BLaER1 (cell line): ENCODE data around the gene LLGL1.

Experiments used
- H3K27ac ChIP-seq: shearing (Covaris generic); formaldehyde crosslinking; 2 replicates; pipeline ENCODE4 v1.8.1; 2022
- H3K27me3 ChIP-seq: shearing (Covaris generic); formaldehyde crosslinking; 2 replicates; pipeline ENCODE4 v1.8.1; 2022
- H3K36me3 ChIP-seq: shearing (Covaris generic); formaldehyde crosslinking; 2 replicates; pipeline ENCODE4 v1.8.1; 2022
- H3K4me1 ChIP-seq: shearing (Covaris generic); formaldehyde crosslinking; 2 replicates; pipeline ENCODE4 v1.8.1; 2022
- H3K4me2 ChIP-seq: shearing (Covaris generic); formaldehyde crosslinking; 2 replicates; pipeline ENCODE4 v1.8.1; 2022
- H3K4me3 ChIP-seq: shearing (Covaris generic); formaldehyde crosslinking; 2 replicates; pipeline ENCODE4 v1.8.1; 2022
- H3K9ac ChIP-seq: shearing (Covaris generic); formaldehyde crosslinking; 2 replicates; pipeline ENCODE4 v1.8.1; 2022
- H3K9me3 ChIP-seq: shearing (Covaris generic); formaldehyde crosslinking; 2 replicates; pipeline ENCODE4 v1.8.1; 2022
- H4K20me1 ChIP-seq: shearing (Covaris generic); formaldehyde crosslinking; 2 replicates; pipeline ENCODE4 v1.8.1; 2022
- Cebpa-rat ChIP-seq: shearing (Covaris generic); IDR thresholded peaks from 2 replicates; pipeline ENCODE4 v1.8.1; 2022

Gene LLGL1

GRCh38 chr17:18228176-18228682, 2.8 kb downstream of the LLGL1 start:
- Histone ChIP-seq H3K4me1 (peaks cover 32% of the 10 kb centered on the region), H3K27ac (no peak overlapping the region), H3K4me2 (no peak overlapping the region), H3K36me3 (peaks cover 24% of the 10 kb centered on the region), H3K9me3 (no peaks in the 10 kb centered on the region), H4K20me1 (peaks cover 74% of the 10 kb centered on the region), H3K4me3 (no peak overlapping the region), H3K27me3 (no peaks in the 10 kb centered on the region), H3K9ac (0 out of 2 replicates have a peak overlapping the region, but pooled peaks have one; percentile 10)
- TF ChIP-seq Cebpa-rat = no peak

GRCh38 chr17:18229254-18229653, 3.8 kb downstream of the LLGL1 start:
- Histone ChIP-seq H3K9me3 (no peaks in the 10 kb centered on the region), H3K36me3 (peaks cover 34% of the 10 kb centered on the region), H3K27ac (no peak overlapping the region), H3K27me3 (no peaks in the 10 kb centered on the region), H3K4me2 (no peak overlapping the region), H3K4me1 (peaks cover 32% of the 10 kb centered on the region), H3K4me3 (no peak overlapping the region), H4K20me1 (peaks cover 80% of the 10 kb centered on the region), H3K9ac (no peak overlapping the region)
- TF ChIP-seq Cebpa-rat = no peak

GRCh38 chr17:18229771-18230170, 4.3 kb downstream of the LLGL1 start:
- H3K4me2 ChIP-seq = no peak overlapping the region
- no peaks in the 10 kb centered on the region for H3K9me3 ChIP-seq
- peaks cover 80% of the 10 kb centered on the region for H4K20me1 ChIP-seq
- no peak overlapping the region for H3K27ac ChIP-seq
- peaks cover 39% of the 10 kb centered on the region for H3K36me3 ChIP-seq
- no peak overlapping the region for H3K4me3 ChIP-seq
- TF ChIP-seq Cebpa-rat = no peak
- H3K27me3 ChIP-seq = no peaks in the 10 kb centered on the region
- no peak overlapping the region for H3K9ac ChIP-seq
- H3K4me1 ChIP-seq = peaks cover 28% of the 10 kb centered on the region

GRCh38 chr17:18230288-18231141, 5.1 kb downstream of the LLGL1 start:
- Histone ChIP-seq H3K27ac (no peak overlapping the region), H3K9ac (no peak overlapping the region), H3K36me3 (peaks cover 47% of the 10 kb centered on the region), H3K4me3 (no peak overlapping the region), H3K27me3 (no peaks in the 10 kb centered on the region), H3K4me2 (no peak overlapping the region), H3K9me3 (no peaks in the 10 kb centered on the region), H4K20me1 (peaks cover 80% of the 10 kb centered on the region), H3K4me1 (peaks cover 24% of the 10 kb centered on the region)
- no peak for TF ChIP-seq Cebpa-rat

- no peak overlapping the region for H3K9ac ChIP-seq
- H3K4me2 ChIP-seq = no peak overlapping the region
- peaks cover 53% of the 10 kb centered on the region for H3K36me3 ChIP-seq
- peaks cover 77% of the 10 kb centered on the region for H4K20me1 ChIP-seq
- H3K9me3 ChIP-seq = no peaks in the 10 kb centered on the region
- H3K4me3 ChIP-seq = no peak overlapping the region
- peaks cover 22% of the 10 kb centered on the region for H3K4me1 ChIP-seq
- H3K27me3 ChIP-seq = no peaks in the 10 kb centered on the region
- no peak overlapping the region for H3K27ac ChIP-seq
- no peak for TF ChIP-seq Cebpa-rat
These were observed 5.7 kb downstream of the LLGL1 start for GRCh38 chr17:18231164-18231563.

- Histone ChIP-seq H3K4me3 (no peak overlapping the region), H4K20me1 (peaks cover 52% of the 10 kb centered on the region), H3K9me3 (no peaks in the 10 kb centered on the region), H3K4me1 (no peaks in the 10 kb centered on the region), H3K4me2 (no peak overlapping the region), H3K36me3 (peaks cover 80% of the 10 kb centered on the region), H3K9ac (no peak overlapping the region), H3K27me3 (no peaks in the 10 kb centered on the region), H3K27ac (no peak overlapping the region)
- TF ChIP-seq Cebpa-rat = no peak
These were observed 8.5 kb downstream of the LLGL1 start for GRCh38 chr17:18233803-18234518.

- no peaks in the 10 kb centered on the region for H3K27me3 ChIP-seq
- peaks cover 90% of the 10 kb centered on the region for H3K36me3 ChIP-seq
- H3K4me3 ChIP-seq = no peak overlapping the region
- H3K4me2 ChIP-seq = no peak overlapping the region
- no peaks in the 10 kb centered on the region for H3K9me3 ChIP-seq
- H3K27ac ChIP-seq = no peak overlapping the region
- TF ChIP-seq Cebpa-rat = no peak
- H3K4me1 ChIP-seq = no peaks in the 10 kb centered on the region
- H3K9ac ChIP-seq = no peak overlapping the region
- peaks cover 52% of the 10 kb centered on the region for H4K20me1 ChIP-seq
These were observed 9.5 kb downstream of the LLGL1 start for GRCh38 chr17:18234853-18235380.

GRCh38 chr17:18235743-18236256, 10.4 kb downstream of the LLGL1 start:
- H3K4me1 ChIP-seq = no peaks in the 10 kb centered on the region
- H3K27ac ChIP-seq = 0 out of 2 replicates have a peak overlapping the region, but pooled peaks have one; percentile 30
- no peak overlapping the region; the same call in 1 of the 2 replicates for H3K4me2 ChIP-seq
- H3K36me3 ChIP-seq = peaks cover 98% of the 10 kb centered on the region
- H3K27me3 ChIP-seq = no peaks in the 10 kb centered on the region
- H3K4me3 ChIP-seq = no peak overlapping the region
- H3K9me3 ChIP-seq = no peaks in the 10 kb centered on the region
- H3K9ac ChIP-seq = 0 out of 2 replicates have a peak overlapping the region, but pooled peaks have one; percentile 19
- TF ChIP-seq Cebpa-rat = no peak
- peaks cover 52% of the 10 kb centered on the region for H4K20me1 ChIP-seq

- Histone ChIP-seq H3K9ac (no peak overlapping the region), H4K20me1 (peaks cover 50% of the 10 kb centered on the region), H3K27ac (no peak overlapping the region), H3K9me3 (no peaks in the 10 kb centered on the region), H3K27me3 (no peaks in the 10 kb centered on the region), H3K4me3 (no peak overlapping the region), H3K4me1 (no peaks in the 10 kb centered on the region), H3K36me3 (peaks cover 98% of the 10 kb centered on the region), H3K4me2 (no peak overlapping the region)
- no peak for TF ChIP-seq Cebpa-rat
These were observed 11.1 kb downstream of the LLGL1 start for GRCh38 chr17:18236494-18236893.
